Ishikawa (cell line): Measurements from ENCODE around the gene REEP3.

ENCODE experiments used
- CEBPB ChIP-seq: IDR thresholded peaks from 2 replicates; pipeline ENCODE4 v1.6.1; 2012
- CREB1 ChIP-seq: IDR thresholded peaks from 2 replicates; pipeline ENCODE4 v1.6.1; 2012; ENCODE audit warnings: low read depth
- EGR1 ChIP-seq: IDR thresholded peaks from 2 replicates; pipeline ENCODE4 v1.6.1; 2012
- EP300 ChIP-seq: IDR thresholded peaks from 2 replicates; pipeline ENCODE4 v1.6.1; 2012; ENCODE audit warnings: borderline replicate concordance
- FOXM1 ChIP-seq: IDR thresholded peaks from 2 replicates; pipeline ENCODE4 v1.6.1; 2012; ENCODE audit warnings: low read depth, borderline replicate concordance
- MAX ChIP-seq: IDR thresholded peaks from 2 replicates; pipeline ENCODE4 v1.6.1; 2012
- NFIC ChIP-seq: IDR thresholded peaks from 2 replicates; pipeline ENCODE4 v1.6.1; 2012
- RAD21 ChIP-seq: IDR thresholded peaks from 2 replicates; pipeline ENCODE4 v1.6.1; 2012; ENCODE audit warnings: low read depth
- REST ChIP-seq: IDR thresholded peaks from 2 replicates; pipeline ENCODE4 v1.6.1; 2012; ENCODE audit warnings: low read depth, mild to moderate bottlenecking
- TAF1 ChIP-seq: IDR thresholded peaks from 2 replicates; pipeline ENCODE4 v1.6.1; 2012; ENCODE audit warnings: low read depth, mild to moderate bottlenecking
- TCF12 ChIP-seq: IDR thresholded peaks from 2 replicates; pipeline ENCODE4 v1.6.1; 2012; ENCODE audit warnings: low read depth
- TEAD4 ChIP-seq: IDR thresholded peaks from 2 replicates; pipeline ENCODE4 v1.6.1; 2012
- USF1 ChIP-seq: IDR thresholded peaks from 2 replicates; pipeline ENCODE4 v1.6.1; 2012
- YY1 ChIP-seq: IDR thresholded peaks from 2 replicates; pipeline ENCODE4 v1.6.1; 2012; ENCODE audit warnings: low read depth
- ZBTB7A ChIP-seq: IDR thresholded peaks from 2 replicates; pipeline ENCODE4 v1.6.1; 2012; ENCODE audit warnings: low read depth

The REEP3 gene

GRCh38 chr10:63641366-63641765 is 120.2 kb downstream of the REEP3 start:
- TF ChIP-seq ZBTB7A (no peak), CEBPB (no peak), FOXM1 (no peak), TCF12 (no peak)

GRCh38 chr10:63641799-63642198 is 120.6 kb downstream of the REEP3 start:
- no peak for TF ChIP-seq CREB1
- no peak for TF ChIP-seq TEAD4
- no peak for TF ChIP-seq EP300
- TF ChIP-seq CEBPB = no peak
- no peak for TF ChIP-seq EGR1

GRCh38 chr10:63642808-63643207 is 121.6 kb downstream of the REEP3 start:
- TF ChIP-seq EP300 = no peak
- no peak for TF ChIP-seq CEBPB
- TF ChIP-seq EGR1 = no peak
- TF ChIP-seq NFIC = no peak
- TF ChIP-seq TEAD4 = no peak
- TF ChIP-seq RAD21 = no peak
- TF ChIP-seq REST = no peak
- no peak for TF ChIP-seq FOXM1
- no peak for TF ChIP-seq TCF12
- no peak for TF ChIP-seq MAX
- no peak for TF ChIP-seq YY1
- no peak for TF ChIP-seq CREB1
- no peak for TF ChIP-seq ZBTB7A

GRCh38 chr10:63644418-63645142 is 123.4 kb downstream of the REEP3 start:
- TF ChIP-seq USF1 (no peak), TEAD4 (no peak), TCF12 (no peak), CREB1 (no peak), YY1 (no peak), TAF1 (no peak), MAX (no peak), NFIC (no peak), RAD21 (no peak), FOXM1 (no peak), EGR1 (no peak), CEBPB (no peak), ZBTB7A (no peak), EP300 (no peak), REST (no peak)

- TF ChIP-seq EGR1 = no peak
- TF ChIP-seq TAF1 = no peak
- no peak for TF ChIP-seq REST
- no peak for TF ChIP-seq EP300
- TF ChIP-seq CEBPB = no peak
- TF ChIP-seq CREB1 = no peak
- no peak for TF ChIP-seq ZBTB7A
- no peak for TF ChIP-seq RAD21
- no peak for TF ChIP-seq YY1
- TF ChIP-seq TCF12 = no peak
- TF ChIP-seq USF1 = no peak
- no peak for TF ChIP-seq NFIC
- TF ChIP-seq FOXM1 = no peak
- no peak for TF ChIP-seq TEAD4
- TF ChIP-seq MAX = no peak
These were observed 124.0 kb downstream of the REEP3 start for GRCh38 chr10:63645195-63645594.
